ENCODE data around the gene KCNH2.
"Not testable (repeated sequence)": the region's sequence is repeated elsewhere in the genome, so short reads cannot be mapped to it uniquely, and the experiment has no call there.

The KCNH2 gene

DNA sequence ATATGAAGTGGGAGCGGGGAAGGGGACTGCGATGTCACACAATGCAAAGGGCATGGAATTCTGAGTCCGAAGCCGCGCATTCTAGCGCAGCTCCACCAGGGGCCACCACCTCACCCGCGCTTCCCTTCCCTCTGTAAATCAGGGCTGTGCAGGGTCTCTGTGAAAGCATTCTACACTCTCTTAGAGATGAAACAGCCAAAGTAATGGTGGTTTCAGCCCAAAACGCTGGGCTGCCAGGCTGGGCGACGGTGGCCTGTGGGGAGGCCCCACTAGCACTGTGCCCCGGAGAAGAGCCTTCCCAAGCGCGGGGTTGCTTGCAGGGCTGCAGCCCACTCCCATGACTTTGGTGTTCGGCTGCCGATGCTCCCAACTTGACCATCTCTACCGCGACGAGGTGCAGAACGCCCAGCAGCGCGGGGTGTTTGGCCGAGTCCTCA is 34.8 kb upstream of the KCNH2 start:
- TF ChIP-seq, protein P1, sequence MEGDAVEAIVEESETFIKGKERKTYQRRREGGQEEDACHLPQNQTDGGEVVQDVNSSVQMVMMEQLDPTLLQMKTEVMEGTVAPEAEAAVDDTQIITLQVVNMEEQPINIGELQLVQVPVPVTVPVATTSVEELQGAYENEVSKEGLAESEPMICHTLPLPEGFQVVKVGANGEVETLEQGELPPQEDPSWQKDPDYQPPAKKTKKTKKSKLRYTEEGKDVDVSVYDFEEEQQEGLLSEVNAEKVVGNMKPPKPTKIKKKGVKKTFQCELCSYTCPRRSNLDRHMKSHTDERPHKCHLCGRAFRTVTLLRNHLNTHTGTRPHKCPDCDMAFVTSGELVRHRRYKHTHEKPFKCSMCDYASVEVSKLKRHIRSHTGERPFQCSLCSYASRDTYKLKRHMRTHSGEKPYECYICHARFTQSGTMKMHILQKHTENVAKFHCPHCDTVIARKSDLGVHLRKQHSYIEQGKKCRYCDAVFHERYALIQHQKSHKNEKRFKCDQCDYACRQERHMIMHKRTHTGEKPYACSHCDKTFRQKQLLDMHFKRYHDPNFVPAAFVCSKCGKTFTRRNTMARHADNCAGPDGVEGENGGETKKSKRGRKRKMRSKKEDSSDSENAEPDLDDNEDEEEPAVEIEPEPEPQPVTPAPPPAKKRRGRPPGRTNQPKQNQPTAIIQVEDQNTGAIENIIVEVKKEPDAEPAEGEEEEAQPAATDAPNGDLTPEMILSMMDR (IDR thresholded peaks at IDR 0.05), result peak; percentile 55
- H3K36me3 Mint-ChIP-seq (ENCODE audit: low read depth), result peaks cover 11% of the 10 kb centered on the region
- H3K4me3 Mint-ChIP-seq, result peak overlapping the region; percentile 58
- peak; percentile 58 for DNase-seq
- H3K9me3 Mint-ChIP-seq, result no peaks in the 10 kb centered on the region
- peaks cover 61% of the 10 kb centered on the region for H3K4me1 Mint-ChIP-seq
- peaks cover 31% of the 10 kb centered on the region for H3K27me3 Mint-ChIP-seq (ENCODE audit: low read depth, poor library complexity)
- no peak overlapping the region for H3K27ac Mint-ChIP-seq

DNA sequence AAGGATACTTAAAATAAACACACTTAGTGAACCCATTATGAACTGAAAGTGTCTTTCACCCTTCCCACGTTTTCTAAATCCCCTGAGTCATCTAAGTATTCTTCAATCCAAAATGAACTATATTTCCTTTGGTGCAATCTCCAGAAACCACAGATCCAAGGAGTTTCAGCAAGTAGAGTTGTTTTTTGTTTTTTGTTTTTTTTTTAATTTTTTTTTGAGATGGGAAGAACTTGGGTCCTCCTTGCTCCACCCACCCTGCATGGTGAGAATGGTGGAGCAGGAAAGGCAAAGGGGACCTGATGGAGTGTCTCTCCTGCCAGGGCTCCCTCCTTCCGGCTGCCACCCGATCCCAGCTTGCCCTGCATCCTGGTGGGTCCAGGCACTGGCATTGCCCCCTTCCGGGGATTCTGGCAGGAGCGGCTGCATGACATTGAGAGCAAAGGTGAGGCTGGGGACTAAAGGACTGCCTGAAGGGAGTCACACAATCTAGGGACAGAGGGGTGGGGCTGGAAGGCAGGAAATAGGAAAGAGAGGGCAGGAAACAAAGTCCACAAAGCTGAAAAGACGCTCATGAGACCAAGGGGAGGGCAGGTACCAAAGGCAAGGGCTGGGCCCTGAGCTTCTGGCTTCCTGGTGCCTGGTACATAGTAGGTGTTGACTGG is 34.0 kb upstream of the KCNH2 start:
- TF ChIP-seq, protein P1 (IDR thresholded peaks at IDR 0.05), result no peak
- H3K27ac Mint-ChIP-seq, result no peak overlapping the region

DNA sequence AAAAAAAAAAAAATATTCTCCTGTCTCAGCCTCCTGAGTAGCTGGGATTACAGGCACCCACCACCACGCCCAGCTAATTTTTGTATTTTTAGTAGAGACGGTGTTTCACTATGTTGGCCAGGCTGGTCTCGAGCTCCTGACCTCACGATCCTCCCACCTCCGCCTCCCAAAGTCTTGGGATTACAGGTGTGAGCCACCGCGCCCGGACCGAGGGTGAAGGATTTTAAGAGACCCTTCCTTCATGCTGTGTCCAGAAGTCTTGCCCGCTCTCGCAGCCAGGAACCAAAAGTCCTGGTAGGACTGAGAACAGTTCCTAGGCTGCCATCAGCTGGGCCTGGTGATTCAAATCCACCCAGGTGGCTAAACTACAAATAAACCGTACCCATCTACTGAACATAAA is 33.5 kb upstream of the KCNH2 start:
- H3K36me3 Mint-ChIP-seq (ENCODE audit: low read depth), result peaks cover 11% of the 10 kb centered on the region
- H3K4me1 Mint-ChIP-seq, result peaks cover 62% of the 10 kb centered on the region
- DNase-seq, H3K9me3 Mint-ChIP-seq, H3K27ac Mint-ChIP-seq: not testable (repeated sequence)
- H3K27me3 Mint-ChIP-seq (ENCODE audit: low read depth, poor library complexity), result peaks cover 20% of the 10 kb centered on the region
- peak overlapping the region; percentile 62 for H3K4me3 Mint-ChIP-seq

More for the DNA sequence above, 34.0 kb upstream of the KCNH2 start:
- Mint-ChIP-seq H3K36me3 (ENCODE audit: low read depth) (peaks cover 11% of the 10 kb centered on the region), H3K4me3 (peak overlapping the region; percentile 62), H3K9me3 (no peaks in the 10 kb centered on the region), H3K27me3 (ENCODE audit: low read depth, poor library complexity) (peaks cover 23% of the 10 kb centered on the region), H3K4me1 (peaks cover 62% of the 10 kb centered on the region)
- no peak for DNase-seq

DNA sequence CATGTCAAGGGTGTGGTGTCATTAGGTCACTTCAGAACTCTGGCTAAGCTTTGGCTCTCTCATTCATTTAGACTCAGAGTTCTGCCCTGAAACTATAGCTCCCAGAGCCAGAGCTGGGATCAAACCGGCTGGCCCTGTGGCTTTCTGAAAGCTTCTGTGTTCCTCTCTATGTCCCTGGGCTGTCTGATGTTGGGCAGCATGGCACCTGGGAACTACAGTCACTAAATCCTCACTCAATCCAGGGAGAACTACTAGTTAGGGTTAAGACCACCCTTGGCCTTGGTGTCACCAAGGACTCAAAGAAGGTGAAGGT is 32.9 kb upstream of the KCNH2 start:
- H3K36me3 Mint-ChIP-seq (ENCODE audit: low read depth), result peaks cover 11% of the 10 kb centered on the region
- no peak for DNase-seq
- TF ChIP-seq, protein P1 (IDR thresholded peaks at IDR 0.05), result no peak
- peaks cover 66% of the 10 kb centered on the region for H3K4me1 Mint-ChIP-seq
- peaks cover 14% of the 10 kb centered on the region for H3K27me3 Mint-ChIP-seq (ENCODE audit: low read depth, poor library complexity)
- peak overlapping the region; percentile 72 for H3K4me3 Mint-ChIP-seq
- H3K9me3 Mint-ChIP-seq, result no peaks in the 10 kb centered on the region
- no peak overlapping the region for H3K27ac Mint-ChIP-seq

DNA sequence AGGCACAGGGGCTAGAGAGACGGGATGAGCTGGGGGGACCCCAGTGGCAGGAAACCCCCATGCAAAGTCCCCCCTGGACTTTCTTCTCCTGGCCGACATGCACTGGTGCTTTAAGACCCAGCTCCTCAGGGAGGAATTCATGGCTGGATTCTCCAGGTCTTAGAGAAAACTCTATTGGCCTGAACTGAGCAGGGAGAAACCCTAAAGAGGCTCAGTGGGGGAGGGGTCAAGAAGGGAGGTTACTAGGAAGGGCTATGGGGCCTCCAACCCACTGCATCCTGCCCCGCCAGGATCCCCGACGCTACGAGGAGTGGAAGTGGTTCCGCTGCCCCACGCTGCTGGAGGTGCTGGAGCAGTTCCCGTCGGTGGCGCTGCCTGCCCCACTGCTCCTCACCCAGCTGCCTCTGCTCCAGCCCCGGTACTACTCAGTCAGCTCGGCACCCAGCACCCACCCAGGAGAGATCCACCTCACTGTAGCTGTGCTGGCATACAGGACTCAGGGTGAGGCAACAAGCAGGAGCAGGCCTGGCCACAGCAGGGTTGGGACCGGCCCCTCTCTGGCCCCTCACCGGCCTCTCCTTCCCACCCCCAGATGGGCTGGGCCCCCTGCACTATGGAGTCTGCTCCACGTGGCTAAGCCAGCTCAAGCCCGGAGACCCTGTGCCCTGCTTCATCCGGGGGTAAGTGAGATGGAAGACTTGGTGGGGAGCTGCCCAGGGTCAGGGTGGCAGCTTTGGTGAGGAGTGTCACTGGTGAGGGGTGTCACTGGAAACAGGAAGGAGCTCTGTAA is 32.4 kb upstream of the KCNH2 start:
- TF ChIP-seq, protein P1 (IDR thresholded peaks at IDR 0.05), result no peak
- Mint-ChIP-seq H3K27me3 (ENCODE audit: low read depth, poor library complexity) (peaks cover 18% of the 10 kb centered on the region), H3K9me3 (no peaks in the 10 kb centered on the region), H3K36me3 (ENCODE audit: low read depth) (peaks cover 10% of the 10 kb centered on the region), H3K4me1 (peaks cover 69% of the 10 kb centered on the region), H3K27ac (no peak overlapping the region), H3K4me3 (peak overlapping the region; percentile 72)
- DNase-seq, result peak; percentile 54

DNA sequence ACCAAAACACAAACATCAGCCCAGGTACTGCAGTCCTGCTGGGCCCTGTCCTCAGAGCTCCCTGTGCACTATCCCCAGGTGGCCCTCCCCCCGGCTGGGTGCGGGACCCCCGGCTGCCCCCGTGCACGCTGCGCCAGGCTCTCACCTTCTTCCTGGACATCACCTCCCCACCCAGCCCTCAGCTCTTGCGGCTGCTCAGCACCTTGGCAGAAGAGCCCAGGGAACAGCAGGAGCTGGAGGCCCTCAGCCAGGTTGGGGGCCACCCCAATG is 31.9 kb upstream of the KCNH2 start:
- H3K27ac Mint-ChIP-seq, result no peak overlapping the region
- TF ChIP-seq, protein P1 (IDR thresholded peaks at IDR 0.05), result no peak
- peak overlapping the region; percentile 72 for H3K4me3 Mint-ChIP-seq
- no peak for DNase-seq
- no peaks in the 10 kb centered on the region for H3K9me3 Mint-ChIP-seq
- peaks cover 4% of the 10 kb centered on the region for H3K36me3 Mint-ChIP-seq (ENCODE audit: low read depth)
- H3K27me3 Mint-ChIP-seq (ENCODE audit: low read depth, poor library complexity), result peaks cover 16% of the 10 kb centered on the region
- H3K4me1 Mint-ChIP-seq, result peaks cover 64% of the 10 kb centered on the region

All from nephron progenitor cell (in vitro differentiated cells).